Amygdala (tissue), 56 donors: ENCODE measurements around the gene KCNA10.

Experiments
- DNase-seq, 56 donors: peaks; one replicate each; lab custom pipeline; 2025; lab: John Stamatoyannopoulos, UW

KCNA10 gene

GRCh38 chr1:110519125-110519810 lies at the start of gene KCNA10:
KCNA10 (minus strand) TSS chr1:110519175; CDS start chr1:110518787, 388 bp downstream.
- DNase-seq: no peak

GRCh38 chr1:110566836-110567235 lies 47.9 kb upstream of the KCNA10 start:
- DNase-seq: no peak

- DNase-seq: peak in 55 of 56 donors; percentile 19 to 95 (median 81)
Observed at GRCh38 chr1:110565565-110565964, 46.6 kb upstream of the KCNA10 start.

GRCh38 chr1:110563089-110563488 lies 44.1 kb upstream of the KCNA10 start:
- DNase-seq: no peak

- DNase-seq: no peak
Observed at GRCh38 chr1:110561596-110561995, 42.6 kb upstream of the KCNA10 start.

GRCh38 chr1:110559157-110559556 lies 40.2 kb upstream of the KCNA10 start:
- DNase-seq: no peak

- no peak for DNase-seq
Observed at GRCh38 chr1:110557481-110557880, 38.5 kb upstream of the KCNA10 start.

- DNase-seq: peak in 52 of 56 donors; percentile 40 to 96 (median 89)
Observed at GRCh38 chr1:110556471-110556807, 37.5 kb upstream of the KCNA10 start.

GRCh38 chr1:110555807-110556470 lies 37.0 kb upstream of the KCNA10 start:
- peak in 54 of 56 donors; percentile 53 to 96 (median 88) for DNase-seq

GRCh38 chr1:110554871-110555801 lies 36.2 kb upstream of the KCNA10 start:
- peak in 53 of 56 donors; percentile 9 to 81 (median 64) for DNase-seq

GRCh38 chr1:110551278-110551809 lies 32.4 kb upstream of the KCNA10 start:
- DNase-seq: no peak

GRCh38 chr1:110549831-110550230 lies 30.9 kb upstream of the KCNA10 start:
- no peak for DNase-seq

GRCh38 chr1:110548381-110548780 lies 29.4 kb upstream of the KCNA10 start:
- peak in 1 of 56 donors; percentile 4 for DNase-seq

GRCh38 chr1:110547017-110547416 lies 28.0 kb upstream of the KCNA10 start:
- DNase-seq: no peak

GRCh38 chr1:110545492-110545891 lies 26.5 kb upstream of the KCNA10 start:
- DNase-seq: no peak

GRCh38 chr1:110544753-110545152 lies 25.8 kb upstream of the KCNA10 start:
- no peak for DNase-seq

- DNase-seq: no peak
Observed at GRCh38 chr1:110542725-110543124, 23.8 kb upstream of the KCNA10 start.

- DNase-seq: no peak
Observed at GRCh38 chr1:110541906-110542395, 23.0 kb upstream of the KCNA10 start.

GRCh38 chr1:110540891-110541685 lies 22.1 kb upstream of the KCNA10 start:
- no peak for DNase-seq

GRCh38 chr1:110538921-110539320 lies 19.9 kb upstream of the KCNA10 start:
- peak in 23 of 56 donors; percentile 1 to 69 (median 18) for DNase-seq
